Urothelium cell line (cell line): ENCODE results near the gene PIBF1.
"Not testable (repeated sequence)": the region's sequence is repeated elsewhere in the genome, so short reads cannot be mapped to it uniquely, and the experiment has no call there.

Source experiments
- DNase-seq: peaks from one replicate; pipeline ENCODE4 v3.0.0; 2011; ENCODE audit warnings: low spot score, mixed read lengths
- FAIRE-seq: peaks from 2 replicates; lab custom pipeline; 2011; peaks lifted over from hg19 to GRCh38; lab: Jason Lieb, UNC

Gene PIBF1

DNA sequence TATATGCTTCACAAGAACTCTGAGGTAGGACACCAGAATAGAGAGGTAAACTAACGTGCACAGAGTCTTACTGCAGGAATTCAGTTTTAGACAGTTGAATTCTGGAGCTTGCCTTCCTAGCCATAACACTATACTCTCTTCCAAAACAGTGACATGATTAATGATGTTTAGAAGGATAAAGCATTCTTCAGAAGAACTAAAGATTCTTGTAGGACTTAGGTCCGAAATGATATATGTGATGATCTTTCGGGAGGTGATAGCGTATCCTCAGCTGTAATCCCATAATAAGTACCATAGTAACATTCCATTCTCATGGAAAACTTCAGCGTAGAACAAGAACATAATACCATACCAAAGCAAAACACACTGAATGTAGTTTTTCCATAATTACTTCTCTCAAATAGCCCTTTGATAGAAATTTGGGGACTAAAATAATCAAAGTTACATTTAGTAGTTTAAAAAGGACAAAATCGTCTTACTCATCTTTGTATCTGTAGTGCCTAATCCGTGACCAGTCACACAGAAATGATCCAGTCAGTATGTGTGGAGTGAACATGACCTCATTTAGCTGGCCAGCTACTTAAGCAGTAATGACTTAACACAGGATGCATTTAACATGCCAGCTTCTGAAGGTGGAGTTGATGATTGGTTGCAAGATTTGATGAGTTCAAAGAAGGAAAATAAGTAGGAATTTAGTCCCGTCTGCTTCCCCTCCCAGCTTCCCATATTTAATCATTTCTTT lies 38.4 kb downstream of the PIBF1 start:
- FAIRE-seq (no peak), DNase-seq (no peak)

DNA sequence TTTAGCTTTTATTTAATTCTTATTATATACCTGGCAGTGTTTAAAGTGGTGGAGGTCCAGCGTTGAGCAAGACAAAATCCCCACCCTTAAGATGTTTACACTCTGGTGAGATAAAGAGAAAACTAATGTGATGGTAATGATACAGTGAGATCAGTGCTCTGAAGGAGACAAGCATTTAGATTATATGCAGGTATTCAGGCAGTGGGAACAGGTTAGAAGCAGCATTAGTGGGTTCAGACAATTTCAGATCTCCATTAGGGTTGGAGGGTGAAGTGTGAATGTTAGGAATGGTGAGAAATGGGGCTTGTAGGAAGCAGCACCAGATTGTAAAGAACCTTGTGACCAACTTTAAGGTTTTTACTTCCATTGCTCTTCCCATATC lies 39.0 kb downstream of the PIBF1 start:
- no peak for FAIRE-seq
- no peak for DNase-seq

DNA sequence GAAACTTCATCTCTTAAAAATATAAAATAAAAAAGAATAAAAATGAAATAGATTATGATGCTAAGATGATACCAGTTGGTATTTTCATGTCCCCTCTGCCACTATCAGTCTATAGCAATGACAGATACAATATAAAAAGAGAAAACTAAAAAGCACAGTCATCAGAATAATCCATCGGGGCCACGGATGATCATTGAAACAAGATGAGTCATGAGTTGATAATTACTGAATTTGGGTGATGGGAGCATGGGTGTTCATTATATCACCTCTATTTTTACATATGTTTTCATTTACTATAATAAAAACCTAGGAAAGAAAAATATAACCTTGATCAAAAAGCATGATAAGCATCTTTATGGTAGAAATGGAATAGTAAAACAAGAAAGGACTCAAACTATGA lies 41.1 kb downstream of the PIBF1 start:
- FAIRE-seq = no peak
- no peak for DNase-seq

DNA sequence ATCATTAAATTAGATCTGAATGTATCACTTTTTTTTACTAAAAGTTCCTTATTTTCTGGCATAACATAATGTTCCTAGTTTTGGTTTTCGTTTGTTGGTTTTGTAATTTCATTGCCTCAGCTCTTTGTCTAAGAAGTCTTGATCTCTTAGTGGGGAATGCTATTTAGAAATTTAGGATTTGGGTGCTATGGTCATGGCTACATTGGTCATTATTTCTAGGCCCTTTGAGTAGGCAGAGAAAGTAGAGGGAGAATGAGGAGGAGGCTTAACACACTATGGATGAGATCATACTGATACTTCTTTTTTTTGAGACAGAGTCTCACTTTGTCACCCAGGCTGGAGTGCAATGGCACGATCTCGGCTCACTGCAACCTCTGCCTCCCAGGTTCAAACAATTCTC lies 41.8 kb downstream of the PIBF1 start:
- no peak for FAIRE-seq

DNA sequence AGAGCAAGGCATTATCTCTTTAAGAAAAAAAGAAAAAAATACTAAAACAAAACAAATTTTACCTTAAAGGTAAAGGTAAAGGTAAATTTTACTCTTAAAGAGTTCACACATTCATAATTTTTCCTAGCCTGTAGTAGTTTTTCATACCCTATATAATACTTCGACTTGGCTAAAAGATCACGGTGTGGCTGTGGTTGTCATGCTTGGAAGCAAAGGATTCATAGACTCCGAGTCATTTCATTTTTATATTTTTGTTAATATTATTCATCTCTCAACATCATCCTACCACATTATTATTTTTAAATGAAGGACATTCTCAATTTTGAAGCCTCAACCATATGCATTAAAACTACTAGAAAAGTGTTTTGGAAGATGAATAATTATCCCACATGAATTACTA lies 52.7 kb downstream of the PIBF1 start:
- FAIRE-seq (no peak), DNase-seq (no peak)

More for the DNA sequence above, 41.8 kb downstream of the PIBF1 start:
- DNase-seq = no peak

DNA sequence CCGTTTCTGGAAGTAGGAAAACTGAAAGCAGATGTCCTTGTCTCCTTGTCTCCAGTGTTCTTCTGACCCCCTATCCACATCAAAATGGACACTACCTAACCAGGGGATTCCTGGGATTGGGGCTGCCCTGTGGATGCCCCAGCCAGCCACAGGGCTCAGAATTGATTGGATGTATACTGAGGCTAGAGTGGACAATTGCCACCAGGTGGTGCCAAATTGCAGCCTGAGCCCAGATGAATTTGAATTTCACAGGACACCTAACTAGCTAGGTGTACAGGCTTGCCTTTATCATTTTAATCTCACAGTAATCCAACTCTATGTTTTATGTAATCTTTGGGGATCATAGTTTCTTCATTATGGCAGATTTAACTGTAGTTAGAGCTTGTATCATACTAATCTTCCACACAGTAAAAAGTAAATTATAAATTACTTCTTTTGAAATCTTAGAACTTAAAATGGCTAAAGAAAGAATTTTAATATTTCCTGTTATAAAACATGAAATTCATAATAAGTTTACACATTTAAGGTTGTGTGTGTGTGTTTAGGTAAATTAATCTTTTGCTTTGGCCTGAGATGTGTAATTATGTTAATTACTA lies 58.0 kb downstream of the PIBF1 start:
- DNase-seq (peak; percentile 47), FAIRE-seq (no peak)

DNA sequence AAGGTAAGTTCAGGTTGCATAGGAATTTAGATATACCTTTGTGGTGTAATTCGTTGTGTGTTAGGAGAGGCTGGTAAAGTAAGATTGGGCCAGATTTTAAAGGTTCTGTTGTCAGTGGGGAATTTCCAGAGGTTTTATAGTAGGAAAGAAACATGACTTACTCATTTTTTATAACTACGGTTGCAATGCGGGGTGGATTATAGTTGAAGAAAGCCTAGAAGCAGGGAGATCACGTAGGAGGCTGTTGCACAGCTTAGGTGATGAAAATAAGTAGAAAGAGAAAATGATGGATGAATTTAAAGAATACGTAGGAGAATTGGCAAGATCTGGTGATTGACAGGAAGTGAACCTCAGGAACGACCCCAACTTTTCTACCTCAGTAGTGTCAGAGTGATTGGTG lies 61.1 kb downstream of the PIBF1 start:
- DNase-seq = no peak
- FAIRE-seq = no peak

DNA sequence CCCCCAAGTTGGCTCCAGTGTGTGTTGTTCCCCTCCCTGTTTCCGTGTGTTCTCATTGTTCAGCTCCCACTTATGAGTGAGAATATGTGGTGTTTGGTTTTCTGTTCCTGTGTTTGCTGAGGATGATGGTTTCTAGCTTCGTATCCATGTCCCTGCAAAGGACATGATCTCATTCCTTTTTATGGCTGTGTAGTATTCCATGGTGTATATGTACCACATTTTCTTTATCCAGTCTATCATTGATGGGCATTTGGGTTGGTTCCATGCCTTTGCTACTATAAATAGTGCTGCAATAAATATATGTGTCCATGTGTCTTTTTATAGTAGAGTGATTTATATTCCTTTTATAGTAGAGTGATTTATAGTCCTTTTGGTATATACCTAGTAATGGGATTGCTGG lies 63.2 kb downstream of the PIBF1 start:
- DNase-seq, FAIRE-seq: not testable (repeated sequence)

DNA sequence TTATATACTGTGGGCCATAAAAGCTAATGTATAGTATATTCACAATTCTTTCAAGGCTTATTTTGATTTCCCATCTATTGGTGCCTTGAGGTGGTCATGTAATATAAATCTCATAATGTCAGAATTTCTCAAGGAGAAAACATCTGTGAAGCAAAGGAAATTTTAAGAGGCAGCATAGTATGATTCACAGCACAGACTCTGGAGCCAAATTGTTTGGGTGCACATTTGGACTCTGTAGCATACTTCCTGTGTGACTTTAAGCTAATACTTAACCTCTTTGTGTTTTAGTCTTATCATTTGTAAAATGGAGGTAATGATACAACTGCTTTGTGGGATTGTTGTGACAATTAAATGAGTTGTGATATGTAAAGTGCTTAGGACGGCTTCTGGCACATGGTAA lies 67.6 kb downstream of the PIBF1 start:
- DNase-seq (no peak), FAIRE-seq (no peak)

DNA sequence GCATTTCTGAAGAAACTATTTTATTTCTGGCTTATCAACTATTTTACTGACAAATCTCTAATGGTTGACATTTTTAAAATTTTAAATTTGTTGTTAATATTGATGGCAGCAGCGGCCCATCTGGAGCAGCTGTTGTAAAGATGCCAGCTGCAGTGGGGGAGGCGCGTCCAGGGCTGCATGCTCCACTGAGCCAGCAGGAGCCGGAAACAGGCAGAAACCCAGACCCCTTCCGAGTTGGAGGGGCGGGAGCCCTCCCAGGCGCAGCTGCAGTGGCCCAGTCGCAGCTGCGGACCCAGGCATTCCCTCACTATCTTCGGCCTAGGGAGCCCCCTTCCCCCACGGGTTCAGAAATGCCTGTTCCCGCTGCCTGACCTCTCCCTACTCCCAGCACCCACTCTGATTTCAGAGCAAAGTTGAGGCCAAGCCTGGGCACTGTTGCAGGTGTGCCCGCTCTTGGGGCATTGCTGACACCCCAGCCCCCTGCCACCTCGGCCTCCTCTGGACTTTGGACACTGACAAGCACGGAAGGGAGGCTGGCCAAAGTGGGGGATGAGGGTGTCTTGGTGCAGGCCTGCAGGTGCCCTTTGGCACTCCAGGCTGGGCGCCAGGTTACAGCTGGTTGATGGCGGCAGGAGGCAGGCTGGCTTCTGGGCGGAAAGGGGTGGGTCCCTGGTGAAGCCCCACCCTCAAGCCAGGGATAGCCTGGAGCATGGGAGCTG lies 69.2 kb downstream of the PIBF1 start:
- no peak for FAIRE-seq
- no peak for DNase-seq

DNA sequence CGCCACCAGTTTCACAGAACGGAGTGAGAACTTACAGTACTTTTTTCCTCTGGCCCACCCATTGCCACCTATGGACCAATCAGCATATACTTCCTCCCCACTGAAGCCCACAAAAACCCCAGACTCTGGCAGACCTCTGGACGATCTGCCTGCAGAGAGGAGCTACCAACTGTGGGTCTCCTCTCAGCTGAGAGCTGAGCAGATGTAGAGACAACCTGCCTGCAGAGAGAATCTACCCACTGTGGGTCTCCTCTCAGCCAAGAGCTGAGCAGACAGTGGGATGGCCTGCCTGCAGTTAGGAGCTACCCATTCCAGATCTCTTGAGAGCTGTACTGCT lies 69.7 kb downstream of the PIBF1 start:
- DNase-seq (no peak), FAIRE-seq (no peak)

DNA sequence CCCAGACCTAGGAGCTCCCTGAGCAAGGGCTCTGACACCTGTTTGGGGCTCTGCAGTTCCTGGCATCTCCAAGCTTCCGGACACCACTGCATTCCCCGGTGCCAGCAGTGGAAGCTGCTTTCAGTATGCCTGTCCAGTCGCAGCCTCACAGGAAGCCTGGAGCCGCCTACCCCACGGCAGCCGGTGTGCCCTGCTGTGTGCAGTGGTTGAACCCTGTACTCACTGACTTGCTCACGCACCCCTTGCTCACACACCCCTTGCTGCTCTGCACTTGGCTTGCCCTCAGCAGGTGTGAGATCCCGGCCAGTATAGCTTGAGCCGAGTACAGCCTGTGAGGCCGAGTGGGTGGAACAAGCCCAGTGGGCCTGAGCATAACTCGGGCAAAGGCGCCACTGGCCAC lies 70.3 kb downstream of the PIBF1 start:
- DNase-seq (no peak), FAIRE-seq (no peak)

DNA sequence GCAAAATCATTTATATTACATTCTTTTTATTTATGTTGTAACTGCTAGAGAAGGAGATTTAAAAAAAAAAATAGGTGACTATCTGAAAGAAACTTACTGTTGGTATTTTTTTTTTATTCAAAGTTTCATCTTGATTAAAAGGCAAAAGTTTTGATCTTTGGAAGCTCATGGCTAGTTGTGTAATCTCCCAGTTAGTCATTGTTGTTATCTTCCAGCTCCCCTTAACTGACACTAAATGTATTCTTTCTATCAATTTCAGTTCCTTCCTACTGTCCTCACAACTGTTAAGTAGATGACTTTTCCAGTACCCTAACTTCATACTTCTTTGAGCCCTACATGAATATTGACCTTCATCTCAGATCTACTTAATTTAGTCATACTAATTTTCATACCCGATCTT lies 71.1 kb downstream of the PIBF1 start:
- FAIRE-seq = no peak
- DNase-seq = no peak

DNA sequence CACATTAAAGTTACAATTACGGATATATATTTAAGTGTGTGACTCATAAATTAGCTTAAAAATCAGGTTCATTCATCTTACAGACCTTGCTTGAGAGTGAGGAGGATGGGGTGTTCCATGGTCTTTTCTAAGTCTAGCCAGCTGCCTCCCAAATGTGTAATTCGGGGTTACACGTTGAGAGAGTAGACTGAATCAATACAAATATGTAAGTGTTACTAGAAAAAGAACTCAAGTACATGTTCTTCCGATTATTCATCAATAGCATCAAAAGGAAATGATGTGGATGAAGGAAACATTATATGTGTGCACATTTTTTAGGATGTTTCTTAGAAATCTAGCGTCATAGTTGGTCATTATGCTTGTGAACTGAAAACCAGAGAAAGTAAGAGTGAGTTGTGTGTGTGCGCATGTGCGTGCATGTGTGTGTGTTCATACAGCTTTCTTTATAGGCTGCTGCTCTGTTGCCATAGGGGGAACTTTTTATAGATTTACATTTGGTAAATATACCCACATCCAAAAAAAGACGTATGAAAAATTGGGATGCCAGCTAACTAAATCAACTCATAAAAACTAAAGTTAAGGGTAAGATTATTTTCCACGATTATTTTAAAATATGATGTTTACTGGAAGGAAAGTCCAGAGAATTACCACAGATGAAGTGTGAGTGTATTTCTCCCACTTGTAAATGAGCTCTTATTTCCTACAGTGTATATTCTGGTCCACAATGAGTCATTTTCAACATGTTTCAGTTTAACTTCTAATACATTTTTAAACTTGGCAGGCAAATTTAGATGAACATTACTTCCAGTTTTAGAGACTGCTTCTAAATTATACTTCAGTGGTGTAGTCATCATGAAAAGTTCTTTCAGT lies 82.4 kb downstream of the PIBF1 start:
- no peak for FAIRE-seq

DNA sequence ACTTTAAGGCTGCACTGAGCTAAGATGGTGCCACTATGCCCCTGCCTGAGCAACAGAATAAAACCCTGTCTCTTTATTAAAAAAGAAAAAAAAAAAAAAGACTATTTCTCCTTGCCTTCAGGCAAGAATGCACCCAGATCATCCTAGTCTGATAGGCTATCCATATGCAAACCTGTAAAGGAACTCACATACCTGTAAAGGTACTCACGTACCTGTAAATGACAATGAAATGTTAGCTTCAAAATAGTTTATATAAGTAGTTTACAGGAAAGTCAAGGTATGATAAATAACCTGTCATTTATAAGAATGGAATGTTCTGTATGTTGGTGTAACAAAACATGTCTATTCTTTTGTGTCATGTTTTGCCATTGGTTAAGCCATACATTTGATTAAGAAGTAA lies 86.3 kb downstream of the PIBF1 start:
- FAIRE-seq (no peak), DNase-seq (no peak)

More for the DNA sequence above, 82.4 kb downstream of the PIBF1 start:
- DNase-seq = no peak

DNA sequence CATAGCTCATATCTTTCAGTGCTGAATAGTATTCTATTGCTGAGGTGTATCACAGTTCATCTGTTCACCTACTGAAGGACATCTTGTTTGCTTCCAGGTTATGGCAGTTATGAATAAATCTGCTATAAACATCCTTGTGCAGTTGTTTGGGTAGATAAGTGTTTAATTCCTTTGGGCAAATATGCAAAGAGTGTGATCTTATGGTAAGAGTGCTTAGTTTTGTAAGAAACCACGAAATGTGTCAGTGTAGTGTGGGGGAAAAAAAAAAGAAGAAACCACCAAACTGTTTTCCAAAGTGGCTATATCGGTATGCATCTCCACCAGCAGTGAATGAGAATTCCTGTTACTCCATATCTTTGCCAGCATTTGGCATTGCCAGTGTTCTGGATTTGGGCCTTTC lies 93.3 kb downstream of the PIBF1 start:
- no peak for FAIRE-seq
- DNase-seq = no peak

DNA sequence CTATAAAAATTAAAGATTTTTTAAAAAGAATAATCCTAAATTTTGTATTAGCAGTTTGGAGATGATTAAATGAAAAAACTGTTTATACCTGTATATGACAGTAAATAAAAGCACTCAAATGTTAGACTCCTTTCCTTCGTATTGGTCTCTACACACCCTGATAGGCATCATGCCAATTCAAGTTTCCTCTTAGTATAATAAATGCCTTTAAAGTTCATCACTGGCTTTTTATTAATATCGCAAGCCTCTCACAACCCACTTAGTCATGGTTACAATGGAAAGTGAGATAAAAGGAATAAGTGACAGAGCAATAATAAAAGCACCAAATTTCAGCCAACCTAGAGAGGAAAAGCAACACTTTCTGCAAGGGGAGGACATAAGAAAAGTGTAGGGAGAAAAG lies 102.2 kb downstream of the PIBF1 start:
- DNase-seq (no peak), FAIRE-seq (no peak)

DNA sequence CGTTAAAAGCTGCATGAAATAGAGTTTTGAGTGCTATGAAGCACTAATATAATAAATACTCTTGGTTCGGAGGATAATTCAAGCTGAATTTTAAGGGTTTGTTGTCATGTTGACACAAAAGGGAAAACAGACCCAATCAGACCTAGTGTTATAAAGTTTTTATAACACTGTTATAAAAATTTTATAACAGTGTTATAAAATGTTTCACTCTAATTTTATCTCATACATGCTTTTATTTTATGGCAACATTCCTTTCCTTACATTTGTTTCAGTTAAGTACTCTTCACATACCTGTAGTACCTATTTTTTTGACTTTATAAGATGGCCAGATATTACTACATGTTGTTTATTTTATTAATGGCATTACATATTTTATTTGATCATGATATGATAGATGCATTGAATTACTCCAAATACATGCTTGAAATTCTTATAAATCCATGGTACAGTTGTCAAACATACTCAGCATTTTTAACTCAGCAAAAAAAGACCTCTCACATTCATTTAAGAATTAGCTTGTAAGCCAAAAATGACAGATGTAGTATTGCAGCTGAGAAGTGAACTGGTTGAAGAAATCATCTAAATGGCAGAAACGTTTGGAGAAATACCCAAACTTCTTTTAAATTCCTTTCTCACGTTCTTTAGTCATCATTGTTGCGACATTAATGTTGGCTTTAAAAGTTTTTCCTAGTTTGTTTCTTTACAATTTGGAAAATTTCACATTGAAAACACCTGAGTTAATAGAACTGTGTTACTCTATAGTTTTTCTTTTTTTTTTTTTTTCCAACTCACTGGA lies 104.5 kb downstream of the PIBF1 start:
- no peak for DNase-seq
- no peak for FAIRE-seq

DNA sequence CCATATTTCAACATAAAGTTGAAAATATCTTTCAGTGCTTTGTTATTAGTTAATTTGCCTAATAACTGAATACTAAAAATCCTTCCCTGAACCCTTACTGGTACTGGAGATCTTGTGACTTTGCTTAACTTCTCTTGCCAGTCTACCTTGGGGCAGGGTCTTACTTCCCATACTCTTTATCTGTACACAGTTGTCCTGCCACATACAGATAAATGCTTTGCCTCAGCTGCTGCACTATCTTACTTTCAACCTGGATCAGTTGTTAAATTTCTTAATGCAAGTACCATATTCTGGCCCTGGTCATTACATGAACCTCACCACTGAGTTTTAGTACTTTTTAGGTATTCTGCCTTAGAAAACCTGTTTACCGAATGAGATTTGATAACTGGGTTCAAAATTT lies 107.6 kb downstream of the PIBF1 start:
- FAIRE-seq = no peak
- DNase-seq = no peak

DNA sequence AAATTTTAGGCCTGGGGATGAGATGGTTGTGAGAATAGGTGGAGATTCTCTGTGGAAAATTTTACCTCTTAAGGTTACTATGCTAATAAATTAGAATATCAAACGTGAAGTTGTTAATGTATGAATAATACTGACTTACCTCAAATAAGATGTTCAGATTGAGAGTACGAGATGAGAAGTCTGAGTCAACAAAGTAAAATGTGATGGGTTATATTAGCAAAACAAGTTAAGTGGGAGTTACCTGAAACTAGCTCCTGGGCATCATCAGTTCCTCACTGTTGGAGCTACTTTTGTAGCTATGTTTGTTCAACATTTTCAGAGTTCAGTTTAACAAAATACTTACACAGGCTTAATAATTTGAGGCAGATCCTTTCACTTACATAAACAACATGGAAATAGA lies 108.6 kb downstream of the PIBF1 start:
- no peak for DNase-seq
- no peak for FAIRE-seq

DNA sequence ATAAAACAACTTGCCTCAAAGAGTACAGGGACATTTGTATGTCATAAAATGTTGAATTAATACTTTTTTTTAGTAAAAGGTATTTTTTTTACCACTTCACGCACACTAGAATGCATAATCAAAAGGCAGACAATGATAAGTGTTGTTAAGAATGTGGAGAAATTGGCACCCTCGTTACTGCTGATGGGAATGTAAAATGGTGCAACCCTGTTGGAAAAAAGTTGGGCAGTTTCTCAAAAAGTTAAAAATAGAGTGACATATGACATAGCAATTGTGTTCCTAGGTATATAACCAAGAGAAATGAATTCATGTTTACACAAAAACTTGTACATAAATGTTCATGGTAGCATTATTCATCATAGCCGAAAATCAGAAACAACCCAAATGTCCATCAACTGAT lies 109.5 kb downstream of the PIBF1 start:
- DNase-seq (no peak), FAIRE-seq (no peak)
